ENCODE results near the gene MRPS5. TPM values are rescaled to one million over a fixed set of nuclear protein-coding genes. Genes with fewer than 3 reads are reported as not detected.
A peak's percentile ranks its signal among the peaks of the same experiment; 100 is the strongest.

MRPS5 gene
- total RNA-seq, 1 donor from 2014 or later, result 60.7 TPM

GRCh38 chr2:95087379-95087778 is 34.2 kb downstream of the MRPS5 start:
- Mint-ChIP-seq H3K4me3 (no peak overlapping the region), H3K27ac (ENCODE audit: unreplicated experiment) (no peak overlapping the region), H3K9me3 (no peaks in the 10 kb centered on the region), H3K27me3 (ENCODE audit: low read depth) (no peaks in the 10 kb centered on the region), H3K36me3 (ENCODE audit: low read depth) (peaks cover 37% of the 10 kb centered on the region), H3K4me1 (no peaks in the 10 kb centered on the region)
- no peak for DNase-seq (ENCODE audit: low read depth, low spot score)
- TF ChIP-seq, protein P1, sequence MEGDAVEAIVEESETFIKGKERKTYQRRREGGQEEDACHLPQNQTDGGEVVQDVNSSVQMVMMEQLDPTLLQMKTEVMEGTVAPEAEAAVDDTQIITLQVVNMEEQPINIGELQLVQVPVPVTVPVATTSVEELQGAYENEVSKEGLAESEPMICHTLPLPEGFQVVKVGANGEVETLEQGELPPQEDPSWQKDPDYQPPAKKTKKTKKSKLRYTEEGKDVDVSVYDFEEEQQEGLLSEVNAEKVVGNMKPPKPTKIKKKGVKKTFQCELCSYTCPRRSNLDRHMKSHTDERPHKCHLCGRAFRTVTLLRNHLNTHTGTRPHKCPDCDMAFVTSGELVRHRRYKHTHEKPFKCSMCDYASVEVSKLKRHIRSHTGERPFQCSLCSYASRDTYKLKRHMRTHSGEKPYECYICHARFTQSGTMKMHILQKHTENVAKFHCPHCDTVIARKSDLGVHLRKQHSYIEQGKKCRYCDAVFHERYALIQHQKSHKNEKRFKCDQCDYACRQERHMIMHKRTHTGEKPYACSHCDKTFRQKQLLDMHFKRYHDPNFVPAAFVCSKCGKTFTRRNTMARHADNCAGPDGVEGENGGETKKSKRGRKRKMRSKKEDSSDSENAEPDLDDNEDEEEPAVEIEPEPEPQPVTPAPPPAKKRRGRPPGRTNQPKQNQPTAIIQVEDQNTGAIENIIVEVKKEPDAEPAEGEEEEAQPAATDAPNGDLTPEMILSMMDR (conservative IDR thresholded peaks at IDR 0.05), result no peak

DNA sequence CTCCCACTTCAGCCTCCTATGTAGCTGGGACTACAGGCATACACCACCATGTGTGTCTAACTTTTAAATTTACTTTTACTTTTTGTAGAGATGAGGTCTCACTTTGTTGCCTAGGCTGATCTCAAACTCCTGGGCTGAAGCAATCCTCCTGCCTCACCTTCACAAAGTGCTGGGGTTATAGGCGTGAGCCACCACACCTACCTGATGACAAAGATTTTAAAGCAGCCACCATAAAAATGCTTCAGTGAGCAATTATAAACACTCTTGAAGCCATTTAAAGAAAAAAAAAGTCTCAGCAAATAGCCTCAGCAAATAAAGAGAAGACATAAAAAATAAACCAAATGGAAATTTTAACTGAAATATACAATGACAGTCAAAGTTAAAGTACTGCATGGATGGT is 35.6 kb downstream of the MRPS5 start:
- Mint-ChIP-seq H3K27ac (ENCODE audit: unreplicated experiment) (no peak overlapping the region), H3K9me3 (no peaks in the 10 kb centered on the region), H3K36me3 (ENCODE audit: low read depth) (peaks cover 30% of the 10 kb centered on the region), H3K27me3 (ENCODE audit: low read depth) (no peaks in the 10 kb centered on the region), H3K4me1 (no peaks in the 10 kb centered on the region), H3K4me3 (no peak overlapping the region)
- no peak for DNase-seq (ENCODE audit: low read depth, low spot score)
- TF ChIP-seq, protein P1 (conservative IDR thresholded peaks at IDR 0.05), result no peak

DNA sequence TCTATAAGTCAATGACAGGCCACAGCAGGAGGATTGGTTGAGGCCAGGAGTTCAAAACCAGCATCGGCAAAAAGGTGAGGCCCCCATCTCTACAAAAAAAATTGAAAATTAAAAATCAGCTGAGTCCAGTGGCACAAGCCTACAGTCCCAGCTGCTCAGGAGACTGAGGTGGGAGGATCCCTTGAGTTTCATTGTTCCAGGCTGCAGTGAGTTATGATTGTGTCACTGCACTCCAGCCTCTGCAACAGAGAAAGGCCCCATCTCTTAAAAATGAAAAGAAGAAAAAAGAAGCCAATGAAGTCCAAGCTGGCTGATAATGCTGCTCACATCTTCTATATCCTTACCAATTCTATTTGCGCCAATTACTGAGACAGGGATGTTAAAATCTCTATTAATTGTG is 39.1 kb downstream of the MRPS5 start:
- no peak for DNase-seq (ENCODE audit: low read depth, low spot score)
- peaks cover 15% of the 10 kb centered on the region for H3K4me1 Mint-ChIP-seq
- peaks cover 21% of the 10 kb centered on the region for H3K36me3 Mint-ChIP-seq (ENCODE audit: low read depth)
- no peak overlapping the region for H3K27ac Mint-ChIP-seq (ENCODE audit: unreplicated experiment)
- H3K4me3 Mint-ChIP-seq, result no peak overlapping the region
- peaks cover 19% of the 10 kb centered on the region for H3K27me3 Mint-ChIP-seq (ENCODE audit: low read depth)
- no peaks in the 10 kb centered on the region for H3K9me3 Mint-ChIP-seq
- TF ChIP-seq, protein P1 (conservative IDR thresholded peaks at IDR 0.05), result no peak

DNA sequence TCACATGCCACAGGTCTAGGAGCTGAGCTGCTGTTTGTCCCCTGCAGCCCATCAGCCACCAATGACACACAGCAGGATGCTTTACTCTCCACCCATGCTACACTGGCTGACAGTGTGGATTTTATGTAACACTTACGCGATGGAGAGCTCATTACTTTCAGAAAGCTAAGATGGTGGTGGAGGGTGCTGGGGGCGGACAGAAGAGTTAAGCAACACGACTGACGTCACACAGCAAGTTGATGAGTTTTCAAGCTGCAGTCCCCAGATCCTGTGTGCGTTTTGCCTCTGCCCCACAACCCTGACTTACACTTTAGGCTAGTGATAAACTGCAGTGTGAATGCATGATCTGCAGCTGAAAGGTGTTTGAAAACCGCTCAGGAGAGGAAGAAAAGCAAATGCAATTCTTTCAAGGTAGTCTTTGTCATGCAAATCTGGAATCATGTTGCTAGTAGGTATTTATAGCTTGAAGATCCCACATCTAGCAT is 42.4 kb downstream of the MRPS5 start:
- H3K36me3 Mint-ChIP-seq (ENCODE audit: low read depth), result peaks cover 3% of the 10 kb centered on the region
- H3K9me3 Mint-ChIP-seq, result no peaks in the 10 kb centered on the region
- peaks cover 33% of the 10 kb centered on the region for H3K27me3 Mint-ChIP-seq (ENCODE audit: low read depth)
- no peak overlapping the region for H3K27ac Mint-ChIP-seq (ENCODE audit: unreplicated experiment)
- TF ChIP-seq, protein P1 (conservative IDR thresholded peaks at IDR 0.05), result no peak
- no peak overlapping the region for H3K4me3 Mint-ChIP-seq
- H3K4me1 Mint-ChIP-seq, result peaks cover 19% of the 10 kb centered on the region
- no peak for DNase-seq (ENCODE audit: low read depth, low spot score)

GRCh38 chr2:95077861-95078603 is 43.6 kb downstream of the MRPS5 start:
- Mint-ChIP-seq H3K27ac (ENCODE audit: unreplicated experiment) (no peak overlapping the region), H3K27me3 (ENCODE audit: low read depth) (peaks cover 35% of the 10 kb centered on the region), H3K9me3 (no peaks in the 10 kb centered on the region), H3K4me1 (peaks cover 19% of the 10 kb centered on the region), H3K4me3 (peak overlapping the region; percentile 79), H3K36me3 (ENCODE audit: low read depth) (no peaks in the 10 kb centered on the region)
- no peak for DNase-seq (ENCODE audit: low read depth, low spot score)
- TF ChIP-seq, protein P1 (conservative IDR thresholded peaks at IDR 0.05), result no peak
